IPS-15b (cell line): ENCODE results near the gene GPS1.

Experiments
- H3K27me3 ChIP-seq: one replicate; pipeline ENCODE4 v1.6.1; 2013; ENCODE audit warnings: low read length; ENCODE audit not compliant: control insufficient read depth, insufficient read depth
- H3K36me3 ChIP-seq: one replicate; pipeline ENCODE4 v1.6.1; 2013; ENCODE audit warnings: low read length; ENCODE audit not compliant: control insufficient read depth, insufficient read depth
- H3K4me1 ChIP-seq: one replicate; pipeline ENCODE4 v1.6.1; 2013; ENCODE audit warnings: mild to moderate bottlenecking, low read length; ENCODE audit not compliant: control insufficient read depth, insufficient read depth
- H3K4me3 ChIP-seq: one replicate; pipeline ENCODE4 v1.5.1; 2013; ENCODE audit warnings: low read depth, low read length
- H3K9ac ChIP-seq: one replicate; pipeline ENCODE4 v1.6.1; 2013; ENCODE audit warnings: low read depth, mild to moderate bottlenecking, low read length
- H3K9me3 ChIP-seq: one replicate; pipeline ENCODE4 v1.6.1; 2013; ENCODE audit warnings: mild to moderate bottlenecking, low read length; ENCODE audit not compliant: control insufficient read depth, insufficient read depth

GPS1 gene

GRCh38 chr17:82081966-82082365 lies 30.3 kb downstream of the GPS1 start:
- Histone ChIP-seq H3K4me3 (no peak overlapping the region), H3K9me3 (no peaks in the 10 kb centered on the region), H3K27me3 (no peaks in the 10 kb centered on the region), H3K36me3 (peaks cover 83% of the 10 kb centered on the region), H3K9ac (no peak overlapping the region), H3K4me1 (no peaks in the 10 kb centered on the region)

GRCh38 chr17:82082456-82082855 lies 30.8 kb downstream of the GPS1 start:
- Histone ChIP-seq H3K4me1 (no peaks in the 10 kb centered on the region), H3K4me3 (no peak overlapping the region), H3K36me3 (peaks cover 88% of the 10 kb centered on the region), H3K9me3 (no peaks in the 10 kb centered on the region), H3K27me3 (no peaks in the 10 kb centered on the region), H3K9ac (no peak overlapping the region)

- Histone ChIP-seq H3K4me1 (no peaks in the 10 kb centered on the region), H3K27me3 (no peaks in the 10 kb centered on the region), H3K36me3 (peaks cover 88% of the 10 kb centered on the region), H3K4me3 (no peak overlapping the region), H3K9me3 (no peaks in the 10 kb centered on the region), H3K9ac (no peak overlapping the region)
Observed at GRCh38 chr17:82083009-82083408, 31.3 kb downstream of the GPS1 start.

GRCh38 chr17:82083533-82084359 lies 32.0 kb downstream of the GPS1 start:
- H3K4me1 ChIP-seq, result no peaks in the 10 kb centered on the region
- H3K4me3 ChIP-seq, result no peak overlapping the region
- H3K9ac ChIP-seq, result no peak overlapping the region
- H3K9me3 ChIP-seq, result no peaks in the 10 kb centered on the region
- no peaks in the 10 kb centered on the region for H3K27me3 ChIP-seq
- peaks cover 93% of the 10 kb centered on the region for H3K36me3 ChIP-seq

- Histone ChIP-seq H3K4me1 (no peaks in the 10 kb centered on the region), H3K36me3 (peaks cover 93% of the 10 kb centered on the region), H3K4me3 (no peak overlapping the region), H3K9ac (no peak overlapping the region), H3K9me3 (no peaks in the 10 kb centered on the region), H3K27me3 (no peaks in the 10 kb centered on the region)
Observed at GRCh38 chr17:82084373-82085030, 32.8 kb downstream of the GPS1 start.

GRCh38 chr17:82085031-82085861 lies 33.5 kb downstream of the GPS1 start:
- Histone ChIP-seq H3K4me3 (no peak overlapping the region), H3K36me3 (peaks cover 93% of the 10 kb centered on the region), H3K9me3 (no peaks in the 10 kb centered on the region), H3K9ac (no peak overlapping the region), H3K4me1 (no peaks in the 10 kb centered on the region), H3K27me3 (no peaks in the 10 kb centered on the region)

GRCh38 chr17:82085931-82086764 lies 34.5 kb downstream of the GPS1 start:
- Histone ChIP-seq H3K36me3 (peaks cover 93% of the 10 kb centered on the region), H3K9me3 (no peaks in the 10 kb centered on the region), H3K4me3 (no peak overlapping the region)

GRCh38 chr17:82086941-82087906 lies 35.5 kb downstream of the GPS1 start:
- no peaks in the 10 kb centered on the region for H3K9me3 ChIP-seq
- no peaks in the 10 kb centered on the region for H3K27me3 ChIP-seq
- no peaks in the 10 kb centered on the region for H3K4me1 ChIP-seq
- no peak overlapping the region for H3K4me3 ChIP-seq
- no peak overlapping the region for H3K9ac ChIP-seq
- peaks cover 97% of the 10 kb centered on the region for H3K36me3 ChIP-seq

More at GRCh38 chr17:82085931-82086764, 34.5 kb downstream of the GPS1 start:
- Histone ChIP-seq H3K9ac (no peak overlapping the region), H3K4me1 (no peaks in the 10 kb centered on the region), H3K27me3 (no peaks in the 10 kb centered on the region)

GRCh38 chr17:82087961-82088837 lies 36.5 kb downstream of the GPS1 start:
- no peak overlapping the region for H3K4me3 ChIP-seq
- H3K4me1 ChIP-seq, result no peaks in the 10 kb centered on the region
- H3K27me3 ChIP-seq, result no peaks in the 10 kb centered on the region
- H3K9ac ChIP-seq, result no peak overlapping the region
- H3K9me3 ChIP-seq, result no peaks in the 10 kb centered on the region
- peaks cover 97% of the 10 kb centered on the region for H3K36me3 ChIP-seq
